LoVo (cell line): ENCODE data around the gene SERPINH1.
A peak's percentile ranks its signal among the peaks of the same experiment; 100 is the strongest.

Experiments used
- DNase-seq: peaks from one replicate; pipeline ENCODE4 v3.0.0-alpha.2; 2016; ENCODE audit warnings: low spot score

Gene SERPINH1

DNA sequence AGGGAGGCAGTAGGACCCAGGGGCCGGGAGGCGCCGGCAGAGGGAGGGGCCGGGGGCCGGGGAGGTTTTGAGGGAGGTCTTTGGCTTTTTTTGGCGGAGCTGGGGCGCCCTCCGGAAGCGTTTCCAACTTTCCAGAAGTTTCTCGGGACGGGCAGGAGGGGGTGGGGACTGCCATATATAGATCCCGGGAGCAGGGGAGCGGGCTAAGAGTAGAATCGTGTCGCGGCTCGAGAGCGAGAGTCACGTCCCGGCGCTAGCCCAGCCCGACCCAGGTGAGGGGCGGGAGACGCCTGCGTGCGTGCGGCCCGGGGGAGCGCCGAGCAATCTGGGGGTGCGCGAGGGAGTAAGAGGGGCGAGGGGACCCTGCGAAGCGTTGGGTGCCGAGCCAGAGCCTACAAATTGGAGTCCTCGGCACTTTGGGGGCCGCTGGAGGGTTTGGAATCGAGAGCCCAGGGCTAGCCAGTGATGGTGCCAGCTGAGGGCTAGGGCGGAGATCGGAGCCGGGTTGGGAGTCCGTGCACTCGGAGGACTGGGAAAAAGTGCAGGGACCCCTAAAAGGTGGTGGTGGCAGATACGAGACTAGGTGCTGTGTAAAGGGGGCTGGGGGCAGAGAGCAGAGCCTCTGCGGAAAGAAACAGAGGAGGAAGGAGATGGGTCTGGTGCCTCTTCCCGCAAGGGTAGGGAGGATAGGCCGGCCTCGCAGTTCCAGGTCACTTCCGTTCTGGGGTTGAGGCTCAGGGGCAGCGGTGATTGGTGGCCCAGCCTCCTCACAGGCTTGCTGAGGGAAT lies at the start of gene SERPINH1:
TSS of gene SERPINH1 (plus strand) at position 206 of the 788 bp plus-strand sequence. CDS start 4,097 bp downstream, outside the sequence.
- DNase-seq = peak; percentile 86

DNA sequence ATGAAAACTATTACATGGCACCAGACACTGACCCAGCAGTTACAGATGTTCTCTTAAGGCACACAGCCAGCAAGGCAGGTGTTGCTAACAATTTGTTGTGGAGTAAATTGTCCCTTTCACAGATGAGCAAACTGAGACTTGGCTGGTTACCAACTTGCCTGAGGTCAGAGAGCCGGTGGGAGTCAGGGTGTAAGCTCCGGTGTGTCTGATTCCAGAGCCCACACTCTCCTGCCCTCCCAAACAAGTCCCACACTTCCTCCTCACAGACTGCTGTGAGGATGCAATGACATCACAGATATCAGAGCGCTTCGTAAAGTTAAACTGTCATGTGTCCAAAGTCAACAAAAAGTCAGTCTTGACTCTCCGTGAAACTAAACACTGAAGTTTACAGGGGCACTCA lies 48.8 kb upstream of the SERPINH1 start:
- DNase-seq = no peak

DNA sequence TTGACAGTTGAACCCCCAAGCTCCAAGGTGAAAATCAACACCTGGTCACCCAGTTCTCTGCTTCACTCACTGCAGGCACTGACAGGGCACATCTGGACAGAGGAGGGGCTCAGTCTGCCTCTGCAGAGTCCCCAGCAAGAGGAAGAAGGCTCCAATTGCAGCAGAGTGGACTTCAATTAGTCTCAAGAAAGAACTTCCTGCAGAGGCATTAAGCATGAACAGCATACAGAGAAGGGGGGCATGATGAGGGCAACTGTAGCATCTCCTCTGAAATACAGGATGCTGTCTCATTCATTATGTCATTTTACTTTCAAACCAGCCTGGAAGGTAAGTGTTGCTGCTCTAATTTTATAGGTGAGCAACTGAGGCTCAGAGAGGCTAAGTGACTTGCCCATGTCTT lies 47.5 kb upstream of the SERPINH1 start:
- DNase-seq = no peak

DNA sequence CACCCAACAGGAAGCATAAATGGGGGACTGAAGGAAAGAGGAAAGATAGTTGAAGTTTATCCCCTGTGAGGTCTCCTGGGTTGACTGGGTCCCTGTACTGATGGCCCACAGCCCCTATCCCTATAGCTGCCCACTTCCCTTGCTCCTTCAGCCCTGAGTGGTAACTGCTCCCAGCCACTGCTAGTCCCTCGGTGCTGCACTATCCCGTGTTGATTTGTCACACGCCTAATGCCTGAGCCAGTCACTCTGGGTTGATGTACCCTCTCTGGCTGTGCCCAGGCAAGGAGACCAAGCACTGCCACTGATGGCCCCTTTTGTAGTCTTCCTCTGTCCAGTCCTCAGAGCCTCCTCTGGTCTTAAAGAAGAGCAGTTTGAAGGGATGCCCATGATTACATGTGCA lies 45.9 kb upstream of the SERPINH1 start:
- no peak for DNase-seq

DNA sequence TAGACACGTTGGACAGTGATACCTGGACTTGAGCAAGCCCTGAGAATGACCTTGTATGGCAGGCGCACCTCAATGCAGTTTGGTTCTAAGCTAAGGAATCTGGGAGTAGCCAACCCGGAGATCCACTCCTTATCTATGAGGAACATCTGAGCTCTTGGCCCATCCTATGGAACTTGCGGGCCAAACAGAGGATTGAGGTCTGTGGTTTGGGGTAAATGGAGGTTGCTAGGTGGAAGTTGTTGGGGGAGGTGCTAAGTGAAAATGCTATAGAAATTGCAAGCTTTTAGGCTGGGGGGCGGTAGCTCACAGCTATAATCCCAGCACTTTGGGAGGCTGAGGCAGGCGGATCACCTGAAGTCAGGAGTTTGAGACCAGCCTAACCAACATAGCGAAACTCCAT lies 45.2 kb upstream of the SERPINH1 start:
- DNase-seq = no peak

DNA sequence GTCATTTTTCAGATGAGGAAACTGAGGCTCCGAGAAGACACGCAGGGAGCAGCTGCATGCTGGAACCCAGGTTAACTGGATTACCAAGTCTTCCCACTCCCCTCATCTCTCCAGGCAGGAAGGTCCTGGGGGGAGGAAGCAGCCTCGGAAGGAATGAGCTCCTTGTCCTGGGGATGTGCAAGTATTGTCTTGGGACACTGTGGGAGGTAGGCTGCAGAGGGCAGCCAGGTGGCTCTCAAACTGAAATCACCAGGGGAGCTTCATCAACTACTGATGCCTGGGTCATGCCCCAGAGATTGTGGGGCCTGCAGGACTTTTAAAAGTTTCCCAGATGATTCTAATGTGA lies 43.9 kb upstream of the SERPINH1 start:
- no peak for DNase-seq

DNA sequence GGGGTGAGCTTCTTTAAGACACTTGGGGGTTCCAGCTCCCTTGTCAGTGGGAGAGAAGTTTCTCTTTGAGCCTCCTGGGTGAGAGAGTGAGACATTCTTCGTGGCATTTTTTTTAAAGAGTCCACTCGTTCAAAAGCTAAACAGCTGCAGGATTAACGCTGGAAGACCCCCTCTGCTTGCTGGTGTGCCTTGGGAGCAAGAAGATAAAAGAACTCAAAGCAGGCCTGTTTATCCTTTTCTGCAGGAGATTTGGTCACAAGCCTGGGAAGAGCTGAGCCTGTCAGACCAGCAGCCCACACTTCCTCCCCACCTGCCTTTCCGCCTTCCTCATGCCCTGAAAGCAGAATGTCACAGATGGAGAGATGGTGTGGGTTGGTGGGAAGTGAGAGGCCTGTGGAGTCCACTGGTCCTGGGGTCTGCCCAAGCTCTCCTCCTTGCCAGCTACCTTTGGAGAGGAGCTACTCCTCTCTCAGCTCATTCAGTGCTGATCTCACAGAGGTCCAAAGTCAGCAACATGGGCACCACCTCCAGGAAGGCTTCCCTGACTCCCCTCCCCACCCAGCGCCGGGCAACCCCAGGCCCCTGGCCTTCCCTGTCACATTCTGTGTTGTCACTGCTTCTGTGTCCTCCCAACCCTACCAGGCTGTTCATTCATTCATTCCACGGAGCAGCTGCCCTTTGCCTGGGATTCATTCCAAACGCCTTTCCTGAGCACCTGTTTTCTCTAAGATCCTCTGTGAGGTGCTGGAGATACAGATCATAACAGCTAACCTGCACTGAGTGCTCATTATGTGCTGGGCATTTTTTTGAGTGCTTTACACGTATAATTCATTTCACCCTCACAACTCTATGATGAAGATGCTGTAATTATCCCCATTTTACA lies 43.0 kb upstream of the SERPINH1 start:
- no peak for DNase-seq

DNA sequence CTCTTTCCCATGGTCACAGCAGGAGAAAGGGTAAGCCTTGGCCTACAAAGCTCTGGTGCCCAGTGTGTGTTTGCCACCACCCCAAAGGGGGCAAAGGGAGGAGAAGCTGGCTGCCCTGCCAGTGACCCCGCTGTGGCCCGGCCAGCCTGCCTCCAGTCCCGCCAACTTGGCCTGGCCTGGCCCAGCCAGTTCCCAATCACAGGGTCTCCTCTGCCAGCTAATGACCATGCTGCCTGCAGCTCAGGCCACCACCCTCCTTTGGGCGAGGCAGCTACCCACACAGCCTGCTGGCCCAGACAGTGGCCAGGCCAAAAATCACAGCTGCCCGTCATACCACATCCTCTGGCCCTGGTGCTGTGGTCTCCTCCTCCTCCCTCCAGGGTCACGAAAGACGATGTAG lies 41.4 kb upstream of the SERPINH1 start:
- no peak for DNase-seq

DNA sequence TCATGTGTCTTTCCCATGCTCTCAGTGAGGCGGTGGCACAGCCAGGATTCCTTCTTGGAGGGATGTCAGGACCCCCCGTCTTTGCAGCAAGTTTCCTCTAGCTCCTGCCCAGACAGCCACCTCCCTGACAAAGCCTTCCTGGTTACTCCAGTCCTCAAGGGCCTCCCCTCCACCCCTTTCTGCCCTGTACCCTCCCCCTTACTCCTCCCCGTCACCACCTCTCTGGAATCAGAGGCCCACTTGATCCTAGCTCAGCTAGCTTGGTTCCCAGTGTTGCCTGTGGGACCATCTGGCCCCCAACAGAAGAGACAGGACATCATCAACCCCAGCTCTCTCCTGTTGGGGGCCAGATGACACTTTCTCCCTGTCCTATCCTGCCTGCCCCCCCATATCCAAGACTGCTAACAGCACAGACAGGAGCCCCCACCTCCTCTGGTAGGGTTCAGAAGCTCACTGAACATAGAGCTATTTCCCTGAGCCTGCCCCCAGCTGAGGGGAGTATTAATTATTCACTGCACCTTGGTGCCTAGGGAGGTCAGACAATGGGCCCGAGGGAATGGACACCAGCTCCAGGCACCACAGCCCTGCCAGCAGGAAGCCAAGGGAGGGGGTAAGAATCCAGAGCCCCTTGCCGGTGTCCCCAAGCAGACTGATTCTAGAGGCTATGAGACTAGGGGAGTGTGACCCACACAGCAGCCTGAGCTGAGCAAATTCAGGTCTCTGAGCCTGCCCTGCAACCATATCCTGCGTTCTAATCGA lies 39.6 kb upstream of the SERPINH1 start:
- no peak for DNase-seq

DNA sequence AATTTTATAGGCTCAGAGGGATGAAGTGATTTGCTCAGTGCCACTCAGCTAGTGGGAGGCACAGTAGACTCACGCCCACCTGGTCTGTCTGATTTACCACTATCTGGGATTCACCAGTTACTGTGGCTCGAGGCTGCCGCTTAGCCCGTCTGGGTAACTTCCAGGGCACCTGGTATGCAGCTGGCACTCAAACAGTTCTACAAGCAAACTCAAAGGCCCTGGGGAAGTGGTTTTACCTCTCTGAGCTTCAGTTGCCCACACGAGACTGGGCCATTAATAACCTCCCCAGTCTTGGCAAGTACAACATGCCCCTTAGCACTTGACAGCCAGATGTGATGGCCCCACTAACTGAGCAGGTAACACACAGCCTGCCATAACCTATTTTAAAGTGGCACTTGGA lies 38.9 kb upstream of the SERPINH1 start:
- DNase-seq = no peak

DNA sequence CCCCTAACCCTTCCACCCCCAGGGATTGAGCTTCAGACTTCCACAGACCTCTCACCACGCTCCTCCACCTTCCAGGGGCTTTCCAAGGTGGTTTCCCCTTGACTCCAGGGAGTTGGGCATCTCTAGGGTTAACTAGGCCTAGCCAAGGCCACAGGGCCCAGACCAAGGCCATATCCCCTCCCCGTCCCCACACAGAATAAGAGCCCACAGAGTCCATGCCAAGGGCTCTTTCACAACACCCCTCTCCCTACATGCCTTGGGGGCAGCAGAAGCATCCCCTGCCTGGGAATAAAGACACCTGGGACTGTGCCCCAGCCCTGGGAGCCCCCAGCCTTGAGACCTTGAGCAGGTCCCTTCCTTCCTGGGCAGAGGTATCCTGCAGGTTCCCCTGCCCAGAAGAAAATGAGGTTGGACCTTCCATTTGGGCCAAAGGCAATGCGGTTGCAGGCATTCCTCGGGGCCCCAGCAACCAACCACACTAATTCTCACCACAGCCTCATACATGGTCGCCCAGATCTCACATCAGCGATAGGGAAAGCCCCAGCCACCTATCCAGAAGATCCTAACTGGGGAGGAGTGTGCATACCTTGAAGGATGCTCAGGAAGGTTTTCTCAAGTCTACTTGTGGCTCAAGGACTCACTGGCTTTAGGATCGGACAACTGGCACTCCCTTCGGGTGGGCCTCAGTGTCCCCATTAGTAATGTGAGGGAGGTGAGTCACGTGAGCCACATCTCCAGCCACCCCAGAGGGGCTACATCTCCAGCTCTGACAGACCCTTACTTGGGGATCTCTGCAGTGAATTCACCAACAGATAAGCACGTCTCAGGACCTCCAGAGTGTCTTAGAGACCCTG lies 38.0 kb upstream of the SERPINH1 start:
- no peak for DNase-seq

DNA sequence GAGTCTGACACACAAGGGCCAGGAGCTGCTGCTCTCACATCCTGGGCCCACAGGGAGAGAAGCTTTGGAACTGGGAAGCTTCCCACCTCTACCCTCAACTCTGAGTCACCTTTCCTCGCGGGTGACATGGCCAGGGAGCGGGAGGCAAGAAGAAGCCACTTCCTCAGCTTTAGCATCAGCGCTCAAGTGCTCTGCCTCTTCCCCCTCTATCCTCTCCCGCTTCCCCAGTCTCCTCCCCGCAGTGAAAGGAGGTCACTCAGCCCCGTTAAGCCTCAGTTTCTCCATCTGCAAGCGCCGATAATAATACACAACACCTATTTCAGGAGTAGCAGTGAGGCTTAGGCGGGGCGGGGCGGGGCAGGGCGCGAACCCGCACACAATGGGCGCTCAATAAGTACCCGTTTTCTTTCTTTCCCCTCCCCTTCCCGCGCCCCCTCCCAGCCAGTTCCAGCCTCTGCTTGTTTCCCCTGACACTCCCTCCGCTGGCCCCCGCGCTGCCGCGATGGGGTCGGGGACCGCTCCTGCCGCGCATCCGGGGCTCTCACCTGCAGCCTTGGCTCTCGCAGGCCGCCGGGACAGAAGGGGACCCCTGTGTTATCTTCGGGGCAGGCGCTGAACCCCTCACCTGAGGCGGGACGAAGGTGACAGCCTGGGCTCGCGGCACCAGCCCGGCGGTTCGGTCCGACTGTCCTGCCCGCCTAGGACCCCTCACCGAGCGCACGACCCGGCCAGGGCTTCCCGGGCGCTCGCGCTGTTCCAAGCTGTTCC lies 37.2 kb upstream of the SERPINH1 start:
- no peak for DNase-seq

DNA sequence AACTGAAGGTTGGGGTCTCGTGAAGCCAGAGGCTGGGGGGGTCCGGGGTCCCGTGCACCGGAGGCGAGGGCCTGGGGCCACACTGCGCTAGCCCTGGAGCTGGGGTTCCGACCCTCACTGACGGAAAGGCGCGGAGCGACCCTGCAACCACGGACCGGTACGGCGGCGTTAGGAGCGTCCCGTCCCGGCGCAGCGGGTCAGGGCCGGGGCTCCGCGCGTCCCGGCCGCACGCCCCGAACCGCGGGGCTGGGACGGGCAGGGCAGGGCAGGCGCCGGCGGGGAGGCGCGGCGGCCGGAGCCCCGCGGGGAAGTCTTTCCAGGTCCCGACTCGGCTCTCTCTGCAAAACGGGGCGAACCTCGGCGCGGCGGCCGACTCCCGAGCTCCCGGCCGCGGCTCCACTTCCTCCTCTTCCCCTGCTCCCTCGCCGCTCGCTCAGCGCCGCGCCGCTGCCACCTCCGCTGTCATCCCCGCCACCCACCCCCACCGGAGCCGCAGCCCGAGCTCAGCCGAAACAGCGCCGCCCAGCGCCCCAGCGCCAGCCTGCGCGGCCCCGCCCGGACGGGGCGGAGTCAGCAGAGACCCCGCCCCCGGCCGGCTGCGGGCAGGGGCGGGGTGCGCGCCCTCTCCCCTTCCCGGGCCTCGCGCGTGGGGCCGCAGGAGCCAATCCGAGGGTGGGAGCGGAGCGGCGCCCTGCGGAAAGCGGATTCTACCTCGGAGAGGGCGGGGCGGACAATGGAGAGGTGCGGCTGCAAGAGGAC lies 36.4 kb upstream of the SERPINH1 start, which contains the start of gene GDPD5:
TSS of gene GDPD5 (minus strand) at position 509 of the 759 bp plus-strand sequence. CDS start 48,206 bp downstream, outside the sequence.
- peak; percentile 86 for DNase-seq

DNA sequence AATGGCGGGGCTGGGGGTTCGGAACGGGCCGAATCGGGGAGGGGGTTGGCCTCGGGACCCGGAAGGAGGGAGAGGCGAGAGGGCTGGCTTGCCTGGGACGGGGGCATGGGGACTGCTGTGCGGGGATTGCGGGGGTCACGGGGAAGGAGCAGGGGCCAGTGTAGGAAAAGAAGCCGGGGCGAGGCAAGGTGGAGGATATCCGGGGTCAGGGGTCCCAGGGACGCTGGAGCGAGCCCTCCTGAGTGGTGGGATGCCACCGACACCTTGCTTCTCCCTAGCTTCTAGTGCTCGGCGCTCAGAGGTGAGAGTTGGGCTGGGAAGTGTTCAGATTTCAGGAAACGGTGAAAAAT lies 35.9 kb upstream of the SERPINH1 start:
- DNase-seq = no peak

DNA sequence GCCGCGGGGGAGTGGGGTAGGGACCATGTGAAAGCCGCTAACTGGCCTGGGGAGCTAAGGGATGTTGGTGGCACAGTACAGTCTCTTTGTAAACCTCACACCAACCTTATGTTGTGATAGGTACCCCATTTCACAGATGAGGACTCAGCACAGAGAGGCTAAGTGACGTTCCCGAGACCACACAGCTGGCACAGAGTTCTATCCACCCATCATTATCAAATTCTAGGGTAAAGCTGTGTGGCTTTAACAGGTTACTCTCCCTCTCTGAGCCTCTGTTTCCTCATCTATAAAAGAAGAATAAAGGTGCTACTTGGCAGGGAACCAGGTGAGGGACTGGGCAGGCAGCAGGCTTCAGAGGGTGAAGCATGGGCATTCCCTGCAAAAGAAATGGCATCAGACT lies 34.9 kb upstream of the SERPINH1 start:
- DNase-seq = no peak

DNA sequence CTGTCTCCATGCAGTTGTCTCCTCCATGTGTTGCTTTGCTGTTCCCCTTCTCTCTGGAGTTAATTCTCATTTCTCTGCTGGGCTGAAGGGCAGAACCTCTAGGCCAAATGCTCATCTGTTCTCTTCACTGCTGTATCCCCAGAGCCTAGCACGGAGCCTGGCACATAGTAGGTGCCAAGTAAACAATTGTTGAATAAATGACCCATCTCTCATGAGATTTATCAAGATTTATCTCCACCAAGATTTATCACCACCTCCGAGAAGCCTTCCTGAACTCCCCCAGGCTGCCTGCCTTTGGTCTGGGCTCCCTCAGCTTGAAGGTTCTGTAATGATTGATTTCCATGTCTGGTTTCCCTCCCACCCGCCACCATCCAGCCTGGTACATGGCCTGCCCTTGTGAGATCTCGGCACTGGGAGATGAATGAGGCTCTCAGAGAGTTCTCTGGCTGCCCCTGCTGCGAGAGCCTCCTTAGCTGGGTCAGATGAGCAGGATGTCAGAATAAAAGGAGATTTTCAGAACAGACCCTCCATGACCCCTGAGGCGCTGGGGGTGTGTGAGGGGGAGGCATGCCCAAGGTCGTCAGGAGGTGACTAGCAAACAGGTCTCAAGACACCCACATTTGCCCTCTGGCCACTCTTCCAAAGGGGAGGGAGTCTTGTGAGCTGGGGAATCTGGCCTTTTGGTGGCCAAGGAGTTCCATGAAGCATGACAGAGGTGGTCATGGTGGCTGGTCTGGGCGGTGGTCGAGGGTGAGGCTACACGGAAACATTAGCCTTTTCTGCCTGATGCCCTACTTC lies 33.9 kb upstream of the SERPINH1 start:
- no peak for DNase-seq

DNA sequence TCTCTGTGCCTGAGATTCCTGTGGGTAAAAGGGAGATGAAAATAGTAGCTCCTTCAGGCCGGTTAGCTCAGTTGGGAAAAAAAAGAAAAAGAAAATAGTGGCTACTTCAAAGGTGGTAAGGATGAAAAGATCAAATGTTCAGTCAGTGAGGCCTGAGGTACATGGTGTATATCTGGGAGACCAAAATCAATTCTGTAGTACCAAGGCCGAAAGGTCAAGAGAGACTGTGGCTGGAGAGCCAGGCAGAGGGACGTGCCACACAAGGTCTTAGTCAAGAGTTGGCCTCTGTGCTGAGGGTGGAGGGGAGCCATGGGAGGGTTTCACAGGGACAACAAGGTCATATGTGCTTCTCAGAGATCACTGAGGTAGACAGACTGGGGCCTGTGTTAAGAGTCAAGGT lies 31.5 kb upstream of the SERPINH1 start:
- DNase-seq = no peak

DNA sequence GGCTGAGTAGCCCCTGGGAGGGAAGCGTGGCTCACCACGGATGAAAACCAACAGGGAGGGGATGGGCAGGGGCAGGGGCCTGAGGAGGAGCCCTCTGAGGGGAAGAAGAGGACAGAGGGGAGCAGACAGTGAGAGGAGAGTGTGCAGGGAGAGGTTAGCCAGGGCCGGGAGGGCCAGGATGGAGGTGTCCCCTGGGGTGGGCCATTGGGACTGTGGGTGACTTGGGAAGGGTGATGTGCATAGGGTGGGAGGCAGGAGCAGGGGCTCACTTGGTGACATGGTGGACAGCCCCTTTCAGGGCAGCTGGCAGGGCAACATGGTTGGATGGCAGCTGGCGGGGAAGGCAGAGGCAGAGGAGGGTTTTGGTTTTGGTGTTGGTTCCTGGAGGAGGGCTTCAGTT lies 30.7 kb upstream of the SERPINH1 start:
- no peak for DNase-seq
